Ectodermal cell (in vitro differentiated cells): Measurements from ENCODE around the gene VCPKMT.

Source experiments
- H3K27ac ChIP-seq: 2 replicates; pipeline ENCODE4 v1.7.0; 2013; ENCODE audit warnings: mild to moderate bottlenecking, low read depth, low read length; ENCODE audit not compliant: insufficient read depth, poor library complexity, severe bottlenecking
- H3K27me3 ChIP-seq: 2 replicates; pipeline ENCODE4 v1.7.0; 2013; ENCODE audit warnings: mild to moderate bottlenecking, low read length; ENCODE audit not compliant: insufficient read depth, control insufficient read depth, poor library complexity, severe bottlenecking
- H3K36me3 ChIP-seq: one replicate; pipeline ENCODE4 v1.7.0; 2013; ENCODE audit warnings: low read length; ENCODE audit not compliant: control insufficient read depth, insufficient read depth
- H3K4me1 ChIP-seq: one replicate; pipeline ENCODE4 v1.7.0; 2013; ENCODE audit warnings: low read length; ENCODE audit not compliant: control insufficient read depth, insufficient read depth
- H3K4me3 ChIP-seq: 2 replicates; pipeline ENCODE4 v1.7.0; 2013; ENCODE audit warnings: low read depth, low read length, control low read depth; ENCODE audit not compliant: insufficient read depth
- H3K9me3 ChIP-seq: 2 replicates; pipeline ENCODE4 v1.7.0; 2013; ENCODE audit warnings: mild to moderate bottlenecking, low read length, moderate library complexity; ENCODE audit not compliant: control insufficient read depth
- WGBS, 2 experiments: methylation state at CpG; one replicate each; pipeline ENCODE4 v1.1.7; 2013; ENCODE audit warnings: missing lambda C conversion rate in 2 of 2; 5-methylcytosine and 5-hydroxymethylcytosine counted together

VCPKMT gene

GRCh38 chr14:50113381-50114035 lies 2.9 kb downstream of the VCPKMT start:
- Histone ChIP-seq H3K9me3 (no peaks in the 10 kb centered on the region), H3K4me1 (no peaks in the 10 kb centered on the region), H3K27me3 (no peaks in the 10 kb centered on the region), H3K36me3 (peaks cover 45% of the 10 kb centered on the region), H3K4me3 (no peak overlapping the region), H3K27ac (no peak overlapping the region)
- 95% methylated on average over 2 to 3 of the region's 4 CpGs for WGBS, 2 experiments

GRCh38 chr14:50110323-50111037 lies 5.9 kb downstream of the VCPKMT start:
- 92 to 96% methylated on average over 4 of the region's 4 CpGs for WGBS, 2 experiments
- Histone ChIP-seq H3K4me3 (no peak overlapping the region), H3K36me3 (peaks cover 45% of the 10 kb centered on the region), H3K27me3 (no peaks in the 10 kb centered on the region), H3K27ac (no peak overlapping the region), H3K4me1 (no peaks in the 10 kb centered on the region), H3K9me3 (no peaks in the 10 kb centered on the region)

- Histone ChIP-seq H3K27me3 (no peaks in the 10 kb centered on the region), H3K27ac (no peak overlapping the region), H3K36me3 (peaks cover 40% of the 10 kb centered on the region), H3K4me3 (no peak overlapping the region), H3K9me3 (no peaks in the 10 kb centered on the region), H3K4me1 (no peaks in the 10 kb centered on the region)
- WGBS, 2 experiments, result 90 to 92% methylated on average over 5 of the region's 6 CpGs
Observed at GRCh38 chr14:50109342-50109741, 7.0 kb downstream of the VCPKMT start.

GRCh38 chr14:50107850-50108249 lies 8.5 kb downstream of the VCPKMT start:
- Histone ChIP-seq H3K36me3 (peaks cover 34% of the 10 kb centered on the region), H3K4me1 (no peaks in the 10 kb centered on the region), H3K4me3 (no peak overlapping the region), H3K27me3 (no peaks in the 10 kb centered on the region), H3K9me3 (no peaks in the 10 kb centered on the region), H3K27ac (no peak overlapping the region)
- WGBS, 2 experiments, result 86 to 93% methylated on average over 2 of the region's 2 CpGs

- Histone ChIP-seq H3K4me3 (no peak overlapping the region), H3K36me3 (peaks cover 18% of the 10 kb centered on the region), H3K27me3 (no peaks in the 10 kb centered on the region), H3K27ac (no peak overlapping the region), H3K9me3 (no peaks in the 10 kb centered on the region), H3K4me1 (no peaks in the 10 kb centered on the region)
- WGBS, 2 experiments, result 89 to 94% methylated on average over 4 of the region's 4 CpGs
Observed at GRCh38 chr14:50106178-50106577, 10.2 kb downstream of the VCPKMT start.

- no peaks in the 10 kb centered on the region for H3K36me3 ChIP-seq
- no peak overlapping the region for H3K27ac ChIP-seq
- H3K9me3 ChIP-seq, result no peaks in the 10 kb centered on the region
- no peaks in the 10 kb centered on the region for H3K27me3 ChIP-seq
- H3K4me1 ChIP-seq, result no peaks in the 10 kb centered on the region
- 90 to 91% methylated on average over 5 to 6 of the region's 6 CpGs for WGBS, 2 experiments
- no peak overlapping the region for H3K4me3 ChIP-seq
Observed at GRCh38 chr14:50103558-50103957, 12.8 kb downstream of the VCPKMT start.

GRCh38 chr14:50101417-50101816 lies 15.0 kb downstream of the VCPKMT start:
- no peaks in the 10 kb centered on the region for H3K9me3 ChIP-seq
- H3K36me3 ChIP-seq, result no peaks in the 10 kb centered on the region
- no peak overlapping the region for H3K27ac ChIP-seq
- no peaks in the 10 kb centered on the region for H3K27me3 ChIP-seq
- H3K4me3 ChIP-seq, result no peak overlapping the region
- H3K4me1 ChIP-seq, result no peaks in the 10 kb centered on the region
- WGBS, 2 experiments, result 93 to 96% methylated on average over 7 of the region's 7 CpGs

- no peaks in the 10 kb centered on the region for H3K9me3 ChIP-seq
- no peaks in the 10 kb centered on the region for H3K4me1 ChIP-seq
- no peak overlapping the region for H3K4me3 ChIP-seq
- WGBS, 2 experiments, result 86 to 94% methylated on average over 2 of the region's 2 CpGs
- no peaks in the 10 kb centered on the region for H3K27me3 ChIP-seq
- H3K36me3 ChIP-seq, result no peaks in the 10 kb centered on the region
- no peak overlapping the region for H3K27ac ChIP-seq
Observed at GRCh38 chr14:50100805-50101204, 15.6 kb downstream of the VCPKMT start.

GRCh38 chr14:50099335-50099734 lies 17.0 kb downstream of the VCPKMT start:
- no peaks in the 10 kb centered on the region for H3K36me3 ChIP-seq
- no peak overlapping the region for H3K4me3 ChIP-seq
- H3K27ac ChIP-seq, result no peak overlapping the region
- no peaks in the 10 kb centered on the region for H3K4me1 ChIP-seq
- WGBS, 2 experiments, result 88 to 93% methylated on average over 4 of the region's 4 CpGs
- H3K27me3 ChIP-seq, result no peaks in the 10 kb centered on the region
- no peaks in the 10 kb centered on the region for H3K9me3 ChIP-seq

- H3K9me3 ChIP-seq, result no peaks in the 10 kb centered on the region
- H3K4me3 ChIP-seq, result no peak overlapping the region
- H3K27ac ChIP-seq, result no peak overlapping the region
- WGBS, 2 experiments, result 100% methylated on average over 1 of the region's 1 CpG
- no peaks in the 10 kb centered on the region for H3K4me1 ChIP-seq
- H3K27me3 ChIP-seq, result no peaks in the 10 kb centered on the region
- H3K36me3 ChIP-seq, result no peaks in the 10 kb centered on the region
Observed at GRCh38 chr14:50095895-50096294, 20.5 kb downstream of the VCPKMT start.
